GM19372 (cell line): Measurements from ENCODE around the gene MAD2L2.

Experiments used
- ATAC-seq: cut with Tn5 transposase; IDR thresholded peaks from one replicate; pipeline ENCODE4 v1.9.1; 2021; ENCODE audit warnings: mild to moderate bottlenecking, low read depth, moderate library complexity; ENCODE audit not compliant: unreplicated experiment

Gene MAD2L2

DNA sequence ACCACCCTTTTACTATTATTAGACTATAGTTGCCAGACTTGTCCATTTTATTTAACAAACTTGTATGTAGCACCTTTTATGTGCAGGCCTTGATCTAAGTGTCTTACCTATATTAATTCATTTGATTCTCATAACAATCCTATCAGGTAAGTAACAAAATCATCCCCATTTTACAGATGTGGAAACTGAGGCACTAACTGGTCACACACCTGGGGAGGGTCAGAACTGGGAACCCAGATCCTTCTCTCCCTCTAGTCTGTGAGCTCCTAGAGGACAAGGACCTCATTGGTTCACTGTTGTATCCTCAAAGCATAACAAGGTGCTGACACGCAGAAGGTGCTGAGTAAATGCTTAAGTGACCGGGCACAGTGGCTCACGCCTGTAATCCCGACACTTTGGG is 41.6 kb downstream of the MAD2L2 start:
- ATAC-seq, result no peak

DNA sequence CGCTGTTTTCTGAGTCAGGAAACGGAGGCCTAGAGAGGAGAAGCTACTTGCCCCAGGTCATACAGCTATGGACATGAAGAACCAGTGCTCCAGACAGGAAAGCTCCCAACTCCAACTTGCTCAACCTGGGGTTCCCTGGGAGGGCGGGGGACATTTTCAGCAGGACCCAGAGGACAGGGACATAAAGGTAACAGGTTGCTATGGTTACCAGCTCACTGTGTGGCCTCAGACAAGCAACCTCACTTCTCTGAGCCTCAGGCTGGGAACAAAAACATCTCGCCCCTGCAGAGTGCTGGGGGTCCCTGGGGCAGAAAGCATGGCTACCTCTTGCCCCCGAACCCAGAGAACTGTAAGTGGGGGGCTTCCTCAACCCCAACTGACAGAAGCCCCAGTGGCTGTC is 42.8 kb downstream of the MAD2L2 start:
- no peak for ATAC-seq

DNA sequence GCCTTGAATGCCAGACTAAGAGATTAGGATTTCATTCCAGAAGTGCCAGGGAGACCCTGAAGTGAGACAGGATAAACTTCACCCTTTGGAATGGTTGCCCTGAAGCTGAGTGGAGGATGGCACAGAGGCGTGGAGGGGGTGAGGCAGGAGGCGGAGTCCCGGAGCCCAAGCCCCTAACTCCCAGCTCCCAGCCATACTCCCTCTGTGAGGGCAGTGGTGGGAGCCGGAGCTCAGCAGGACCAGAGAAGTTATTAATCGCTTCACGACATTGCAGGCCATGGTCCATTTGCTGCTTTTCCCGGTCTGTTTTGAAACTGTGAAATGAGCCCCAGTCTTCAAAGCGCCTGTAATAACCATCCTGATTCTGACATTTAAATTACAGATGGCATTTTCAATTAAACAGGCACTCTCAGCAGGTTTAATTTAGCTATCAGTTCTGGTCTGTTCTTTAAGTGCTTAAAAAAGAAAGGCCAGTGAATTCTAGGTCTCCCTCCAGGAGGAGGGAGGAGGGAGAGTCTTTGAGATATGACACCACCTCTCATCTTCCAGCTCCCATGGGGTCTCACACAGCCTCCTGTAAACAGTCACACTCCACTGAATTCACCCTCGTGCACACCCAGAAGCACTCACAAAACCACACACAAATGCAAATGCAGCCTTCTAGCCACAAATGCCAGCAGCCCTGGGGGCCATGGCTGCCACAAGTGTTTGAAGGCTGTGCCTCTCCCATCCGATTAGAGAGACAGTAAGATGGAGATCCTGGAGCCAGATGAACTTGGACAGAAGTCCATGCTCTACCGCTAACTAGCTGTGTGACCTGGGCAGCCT is 46.4 kb downstream of the MAD2L2 start:
- no peak for ATAC-seq

DNA sequence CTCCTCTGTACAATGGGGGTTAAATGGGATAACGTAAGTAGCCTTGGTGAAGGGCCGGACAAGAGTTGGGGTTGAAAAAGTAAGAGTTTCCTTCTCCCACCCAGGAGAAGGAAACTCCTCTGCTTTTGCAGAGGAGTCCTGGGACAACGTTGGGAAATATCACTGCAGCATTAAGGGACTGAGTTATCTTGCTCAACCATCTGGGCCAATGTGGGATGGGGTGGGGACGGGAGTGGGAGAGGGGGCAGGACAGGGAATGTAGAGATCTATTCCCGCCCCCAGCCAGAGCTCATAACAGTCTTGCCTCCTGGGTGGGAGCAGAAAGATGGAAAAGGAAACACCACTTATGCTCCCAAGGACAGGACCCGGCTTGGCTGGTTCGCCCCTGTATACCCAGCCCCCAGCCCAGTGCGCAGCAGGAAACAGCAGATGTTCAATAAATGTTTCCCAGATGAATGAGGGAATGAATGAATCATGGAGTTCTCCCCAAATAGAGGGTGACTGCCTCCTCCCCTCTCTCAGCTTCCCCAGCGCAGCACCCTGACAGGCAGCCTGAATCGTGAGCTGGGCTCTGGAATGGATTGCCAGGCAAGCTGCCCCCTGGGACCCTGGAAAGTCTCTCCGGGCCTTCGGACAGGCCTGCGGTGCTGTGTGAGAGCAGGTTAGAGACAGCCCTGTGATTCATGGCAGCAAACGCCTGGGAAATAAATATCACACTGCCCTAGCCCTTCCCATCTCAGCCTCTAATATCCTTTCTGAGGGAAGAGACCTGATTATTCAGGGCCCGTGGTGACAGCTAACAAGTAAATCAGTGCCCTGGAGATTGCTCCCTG is 51.5 kb downstream of the MAD2L2 start:
- ATAC-seq, result no peak

DNA sequence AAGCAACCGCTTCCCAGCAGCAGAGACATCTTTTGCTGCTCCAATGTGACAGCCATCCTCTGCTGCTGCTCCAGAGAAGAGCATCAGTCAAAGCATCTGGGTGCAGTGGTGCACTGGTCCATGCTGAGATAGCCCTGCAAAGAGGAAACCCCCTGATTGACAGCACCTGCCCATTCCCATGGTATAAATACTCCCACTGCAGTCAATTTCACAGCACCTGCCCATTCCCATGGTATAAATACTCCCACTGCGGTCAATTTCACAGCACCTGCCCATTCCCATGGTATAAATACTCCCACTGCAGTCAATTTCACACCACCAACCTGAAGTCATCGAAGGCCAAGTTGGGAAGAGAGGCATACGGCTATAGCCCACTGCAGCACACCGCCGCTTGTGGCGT is 52.2 kb downstream of the MAD2L2 start:
- ATAC-seq, result no peak

DNA sequence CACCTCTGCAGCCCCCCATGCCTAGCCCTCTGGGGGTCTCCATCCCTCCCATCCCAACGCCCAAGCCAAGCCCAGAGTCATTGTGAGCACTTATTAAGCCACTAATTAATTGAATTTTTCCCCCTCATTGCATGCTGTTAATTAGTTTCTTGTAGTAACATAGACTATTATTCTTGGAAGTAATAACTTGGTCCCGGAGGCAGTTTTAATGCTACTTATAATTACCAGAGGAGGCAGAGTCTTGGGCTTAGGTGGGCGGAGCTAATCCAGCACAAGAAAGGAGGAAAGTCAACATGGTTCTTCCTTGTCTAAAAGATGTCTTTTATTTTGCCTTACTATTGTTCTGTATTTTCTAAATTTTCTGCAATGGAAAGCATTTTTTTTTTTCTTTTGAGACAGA is 54.4 kb downstream of the MAD2L2 start:
- no peak for ATAC-seq
